ENCODE results near the gene TSPAN13.

The TSPAN13 gene

GRCh38 chr7:16774294-16774693 lies 20.7 kb downstream of the TSPAN13 start:
- H3K4me3 ChIP-seq (ENCODE audit: low read depth in 1 of 2, low read length in 1 of 2), result no peak overlapping the region
- no peaks in the 10 kb centered on the region for H3K36me3 ChIP-seq
- no peak overlapping the region for H3K27ac ChIP-seq
- H3K4me1 ChIP-seq (ENCODE audit: control insufficient read depth in 1 of 2, insufficient read depth in 1 of 2, low read depth in 1 of 2, low read length in 1 of 2), result no peaks in the 10 kb centered on the region
- TF ChIP-seq CTCF (IDR thresholded peaks at IDR 0.05), result no peak
- no peaks in the 10 kb centered on the region for H3K9me3 ChIP-seq
- H3K27me3 ChIP-seq, result no peaks in the 10 kb centered on the region

GRCh38 chr7:16774986-16775385 lies 21.4 kb downstream of the TSPAN13 start:
- Histone ChIP-seq H3K4me3 (ENCODE audit: low read depth in 1 of 2, low read length in 1 of 2) (no peak overlapping the region), H3K27me3 (no peaks in the 10 kb centered on the region), H3K36me3 (no peaks in the 10 kb centered on the region), H3K27ac (no peak overlapping the region), H3K4me1 (ENCODE audit: control insufficient read depth in 1 of 2, insufficient read depth in 1 of 2, low read depth in 1 of 2, low read length in 1 of 2) (no peaks in the 10 kb centered on the region), H3K9me3 (no peaks in the 10 kb centered on the region)
- TF ChIP-seq CTCF (IDR thresholded peaks at IDR 0.05), result no peak

GRCh38 chr7:16776053-16776452 lies 22.5 kb downstream of the TSPAN13 start:
- Histone ChIP-seq H3K36me3 (no peaks in the 10 kb centered on the region), H3K27me3 (no peaks in the 10 kb centered on the region), H3K27ac (no peak overlapping the region), H3K9me3 (no peaks in the 10 kb centered on the region), H3K4me1 (ENCODE audit: control insufficient read depth in 1 of 2, insufficient read depth in 1 of 2, low read depth in 1 of 2, low read length in 1 of 2) (no peaks in the 10 kb centered on the region), H3K4me3 (ENCODE audit: low read depth in 1 of 2, low read length in 1 of 2) (no peak overlapping the region)
- TF ChIP-seq CTCF (IDR thresholded peaks at IDR 0.05), result no peak

- Histone ChIP-seq H3K27ac (no peak overlapping the region), H3K36me3 (no peaks in the 10 kb centered on the region), H3K9me3 (no peaks in the 10 kb centered on the region), H3K4me3 (ENCODE audit: low read depth in 1 of 2, low read length in 1 of 2) (no peak overlapping the region), H3K4me1 (ENCODE audit: control insufficient read depth in 1 of 2, insufficient read depth in 1 of 2, low read depth in 1 of 2, low read length in 1 of 2) (no peaks in the 10 kb centered on the region), H3K27me3 (no peaks in the 10 kb centered on the region)
- TF ChIP-seq CTCF (IDR thresholded peaks at IDR 0.05), result no peak
Measured at GRCh38 chr7:16778476-16778875, 24.9 kb downstream of the TSPAN13 start.

GRCh38 chr7:16779051-16779450 lies 25.5 kb downstream of the TSPAN13 start:
- Histone ChIP-seq H3K27ac (no peak overlapping the region), H3K27me3 (no peaks in the 10 kb centered on the region), H3K36me3 (no peaks in the 10 kb centered on the region), H3K4me1 (ENCODE audit: control insufficient read depth in 1 of 2, insufficient read depth in 1 of 2, low read depth in 1 of 2, low read length in 1 of 2) (no peaks in the 10 kb centered on the region), H3K9me3 (no peaks in the 10 kb centered on the region), H3K4me3 (ENCODE audit: low read depth in 1 of 2, low read length in 1 of 2) (no peak overlapping the region)
- TF ChIP-seq CTCF (IDR thresholded peaks at IDR 0.05), result no peak

GRCh38 chr7:16780596-16780995 lies 27.0 kb downstream of the TSPAN13 start:
- Histone ChIP-seq H3K4me3 (ENCODE audit: low read depth in 1 of 2, low read length in 1 of 2) (no peak overlapping the region), H3K4me1 (ENCODE audit: control insufficient read depth in 1 of 2, insufficient read depth in 1 of 2, low read depth in 1 of 2, low read length in 1 of 2) (no peaks in the 10 kb centered on the region), H3K36me3 (no peaks in the 10 kb centered on the region), H3K27me3 (no peaks in the 10 kb centered on the region), H3K9me3 (no peaks in the 10 kb centered on the region), H3K27ac (no peak overlapping the region)
- TF ChIP-seq CTCF (IDR thresholded peaks at IDR 0.05), result no peak
